GM12891 (cell line): ENCODE results near the gene PLEKHF1. TPM values are rescaled to one million over a fixed set of nuclear protein-coding genes. Genes with fewer than 3 reads are reported as not detected.
A peak's percentile ranks its signal among the peaks of the same experiment; 100 is the strongest.

Experiments
- DNase-seq: peaks from one replicate; pipeline ENCODE4 v3.0.0; 2011; ENCODE audit warnings: low spot score; ENCODE audit not compliant: insufficient read length
- FAIRE-seq: peaks from 2 replicates; lab custom pipeline; 2011; peaks lifted over from hg19 to GRCh38; lab: Jason Lieb, UNC
- PAX5 ChIP-seq: IDR thresholded peaks from 2 replicates; pipeline ENCODE4 v1.6.1; 2011; ENCODE audit warnings: low read length, moderate library complexity, mild to moderate bottlenecking; ENCODE audit not compliant: insufficient read depth, severe bottlenecking
- POLR2A ChIP-seq: IDR thresholded peaks from 2 replicates; pipeline ENCODE4 v1.6.1; 2011; ENCODE audit warnings: low read depth, low read length, control low read depth
- POLR2AphosphoS5 ChIP-seq: IDR thresholded peaks from 2 replicates; pipeline ENCODE4 v1.6.1; 2011; ENCODE audit warnings: low read depth, low read length, control low read depth
- POU2F2 ChIP-seq: IDR thresholded peaks from 2 replicates; pipeline ENCODE4 v1.6.1; 2011; ENCODE audit warnings: low read depth, mild to moderate bottlenecking, control low read depth, low read length, moderate library complexity
- SPI1 ChIP-seq: IDR thresholded peaks from 2 replicates; pipeline ENCODE4 v1.6.1; 2011; ENCODE audit warnings: low read depth, low read length, control low read depth
- TAF1 ChIP-seq: IDR thresholded peaks from 2 replicates; pipeline ENCODE4 v1.6.1; 2011; ENCODE audit warnings: low read depth, low read length, control low read depth
- polyA plus RNA-seq: library from polyadenylated mRNA; unstranded; fragments of >200 nt; gene quantifications from one replicate; pipeline ENCODE4 v1.2.1, GENCODE V29; 2012; ENCODE audit warnings: low read depth, missing spikeins, inconsistent platforms; ENCODE audit not compliant: missing spikeins

The PLEKHF1 gene, protein sequence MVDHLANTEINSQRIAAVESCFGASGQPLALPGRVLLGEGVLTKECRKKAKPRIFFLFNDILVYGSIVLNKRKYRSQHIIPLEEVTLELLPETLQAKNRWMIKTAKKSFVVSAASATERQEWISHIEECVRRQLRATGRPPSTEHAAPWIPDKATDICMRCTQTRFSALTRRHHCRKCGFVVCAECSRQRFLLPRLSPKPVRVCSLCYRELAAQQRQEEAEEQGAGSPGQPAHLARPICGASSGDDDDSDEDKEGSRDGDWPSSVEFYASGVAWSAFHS
- polyA plus RNA-seq = 5.1 TPM

DNA sequence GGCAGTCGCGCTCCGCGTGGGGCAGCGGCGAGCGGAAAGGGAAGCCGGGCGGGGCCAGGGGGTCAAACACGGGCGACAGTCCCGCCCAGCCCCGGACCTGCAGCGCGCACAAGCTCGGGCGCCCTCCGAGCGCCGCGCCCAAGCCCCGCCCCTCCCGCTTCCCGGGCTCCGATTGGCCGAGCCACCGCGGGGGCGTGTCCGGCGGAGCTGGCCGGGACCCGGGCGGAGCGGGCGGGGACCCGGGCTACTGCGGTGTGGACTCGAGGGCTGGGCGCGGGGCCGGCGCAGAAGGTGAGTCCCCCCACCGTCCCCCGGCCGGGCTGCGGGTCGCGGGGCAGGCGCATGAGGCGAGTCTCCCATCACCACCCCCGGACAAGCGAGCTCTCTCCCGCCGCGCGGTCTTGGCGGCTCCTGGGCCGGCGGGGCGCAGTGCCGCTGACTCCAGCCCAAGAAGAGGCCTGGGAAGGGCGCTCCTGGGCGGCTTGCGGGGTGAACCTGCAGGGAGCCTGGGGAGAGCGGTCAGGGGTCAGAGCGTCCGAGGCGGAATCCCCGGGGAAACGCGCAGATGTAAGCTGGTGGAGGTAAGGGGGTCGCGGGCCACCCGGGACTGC lies at the start of gene PLEKHF1:
Gene PLEKHF1 (plus strand): TSS at position 247 of the 611 bp plus-strand sequence. CDS start 8,379 bp downstream, outside the sequence.
- no peak for TF ChIP-seq POLR2AphosphoS5
- no peak for TF ChIP-seq PAX5
- TF ChIP-seq POU2F2 = no peak
- no peak for TF ChIP-seq SPI1
- TF ChIP-seq TAF1 = no peak
- no peak for TF ChIP-seq POLR2A
- peak; percentile 95 for DNase-seq
- FAIRE-seq = peak; percentile 85

DNA sequence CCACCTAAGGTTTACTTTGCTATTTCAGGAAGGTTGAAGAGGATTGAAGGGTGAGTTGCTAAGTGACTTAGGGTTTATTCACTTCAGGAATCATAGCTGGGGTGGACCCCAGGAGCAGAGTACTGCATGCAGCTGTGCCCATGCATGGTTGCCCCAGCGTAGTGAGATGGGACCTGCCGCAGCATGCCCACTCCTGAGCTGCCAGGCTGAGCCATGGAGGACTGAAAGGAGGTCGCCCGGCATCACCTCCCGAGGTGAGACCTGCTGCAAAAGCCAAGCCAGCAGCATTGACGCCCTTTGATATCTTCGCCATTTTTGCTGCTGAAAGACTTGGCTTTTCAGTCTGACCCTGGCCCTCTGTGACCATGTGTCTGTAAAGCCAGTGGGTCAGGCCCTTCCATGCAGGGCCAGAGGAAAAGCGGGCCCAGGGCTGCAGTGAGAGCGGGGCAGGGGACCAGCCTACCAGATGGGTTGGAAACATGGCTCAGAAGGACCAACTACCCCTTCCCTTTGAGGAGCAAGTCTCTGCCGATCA lies 49.3 kb upstream of the PLEKHF1 start:
- no peak for DNase-seq
- TF ChIP-seq TAF1 (no peak), PAX5 (no peak), POLR2AphosphoS5 (no peak; the same call in 1 of the 2 replicates), POLR2A (no peak), POU2F2 (no peak), SPI1 (no peak)
- no peak for FAIRE-seq

DNA sequence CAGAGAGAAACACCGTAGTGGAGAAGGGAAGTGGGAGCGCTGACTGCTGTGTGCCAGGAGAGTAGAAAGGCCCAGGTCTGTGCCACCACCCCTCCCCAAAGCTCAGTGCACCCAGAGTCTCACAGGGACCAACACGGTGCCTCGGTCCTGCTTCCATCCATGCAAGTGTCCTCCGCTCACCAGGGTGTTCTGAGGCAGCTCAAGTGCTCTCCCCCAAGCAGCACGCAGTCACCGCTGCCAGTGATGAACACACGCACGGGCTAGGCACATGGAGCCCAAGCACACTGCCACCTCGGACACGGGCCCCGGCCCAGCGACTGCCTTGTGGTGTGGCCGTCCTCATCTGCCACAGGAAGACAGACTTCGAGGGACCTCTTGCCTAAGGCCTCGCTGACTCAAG lies 48.7 kb upstream of the PLEKHF1 start:
- no peak for TF ChIP-seq POLR2AphosphoS5
- no peak for TF ChIP-seq SPI1
- TF ChIP-seq TAF1 = no peak
- no peak for TF ChIP-seq POU2F2
- no peak for TF ChIP-seq POLR2A
- TF ChIP-seq PAX5 = no peak
- FAIRE-seq (no peak), DNase-seq (no peak)

DNA sequence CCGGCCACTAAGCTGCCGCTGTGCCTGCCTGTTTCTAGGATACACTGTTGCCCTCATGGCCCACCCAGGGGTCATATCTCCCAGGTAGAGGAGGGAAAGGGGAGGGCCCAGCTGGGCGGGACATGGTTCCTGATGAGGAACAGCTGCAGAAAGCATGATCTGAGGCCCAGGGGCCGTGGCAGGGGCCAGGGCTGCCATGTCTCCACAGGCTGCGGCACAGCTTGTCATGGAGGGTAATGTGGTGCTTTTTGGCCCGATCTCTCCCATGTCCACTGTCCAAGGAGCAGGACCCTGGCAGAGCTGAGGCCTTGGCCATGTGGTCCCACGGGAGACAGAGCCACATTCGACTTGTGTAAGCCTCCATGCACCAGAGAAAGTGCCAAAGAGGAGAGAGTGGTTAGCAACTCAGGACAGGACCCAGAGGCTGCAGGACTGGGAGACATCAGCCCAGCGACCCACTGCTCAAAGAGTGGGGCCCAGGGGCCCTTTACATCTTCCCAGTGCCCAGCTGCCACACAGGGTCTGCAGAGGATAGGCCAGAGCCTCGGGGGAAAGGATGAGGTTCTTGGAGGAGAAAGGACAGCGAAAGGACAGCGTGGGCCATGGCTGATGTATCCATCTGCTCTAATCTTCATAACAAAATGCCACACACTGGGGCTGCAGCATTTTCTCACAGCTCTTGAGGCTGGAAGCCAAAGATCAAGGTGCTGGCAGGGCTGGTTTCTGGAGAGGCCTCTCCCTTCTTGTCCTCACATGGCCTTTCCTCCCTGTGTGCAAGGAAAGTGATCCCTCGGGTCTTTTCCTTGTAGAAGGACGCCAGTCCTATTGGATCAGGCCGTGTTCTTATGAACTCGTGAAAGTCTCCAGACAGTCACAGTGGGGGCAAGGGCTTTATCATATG lies 47.6 kb upstream of the PLEKHF1 start:
- no peak for TF ChIP-seq SPI1
- no peak for TF ChIP-seq TAF1
- no peak for TF ChIP-seq POLR2A
- DNase-seq (no peak), FAIRE-seq (no peak)

DNA sequence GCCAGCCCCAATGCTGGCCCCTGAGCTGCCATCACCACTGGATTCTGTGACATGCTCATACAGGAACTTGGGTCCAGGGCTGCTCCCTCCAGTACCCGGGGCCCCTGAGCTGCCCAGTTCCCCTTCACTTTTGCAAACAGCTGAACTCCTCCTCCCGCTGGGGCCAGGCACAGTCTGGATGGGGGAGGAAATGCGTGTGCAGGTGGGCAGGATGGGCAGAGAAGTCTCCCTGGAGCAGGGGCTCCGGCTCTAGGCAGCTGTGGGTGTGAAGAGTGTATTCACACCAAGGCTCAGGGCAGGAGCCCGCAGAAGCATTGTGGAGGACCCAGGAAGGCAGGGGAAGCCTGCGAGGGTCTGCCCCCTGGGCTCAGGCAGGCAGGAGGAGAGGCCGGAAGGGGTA lies 46.8 kb upstream of the PLEKHF1 start:
- TF ChIP-seq POLR2AphosphoS5 (no peak), TAF1 (no peak), POLR2A (no peak), SPI1 (no peak), POU2F2 (no peak), PAX5 (no peak)
- no peak for DNase-seq
- FAIRE-seq = no peak

DNA sequence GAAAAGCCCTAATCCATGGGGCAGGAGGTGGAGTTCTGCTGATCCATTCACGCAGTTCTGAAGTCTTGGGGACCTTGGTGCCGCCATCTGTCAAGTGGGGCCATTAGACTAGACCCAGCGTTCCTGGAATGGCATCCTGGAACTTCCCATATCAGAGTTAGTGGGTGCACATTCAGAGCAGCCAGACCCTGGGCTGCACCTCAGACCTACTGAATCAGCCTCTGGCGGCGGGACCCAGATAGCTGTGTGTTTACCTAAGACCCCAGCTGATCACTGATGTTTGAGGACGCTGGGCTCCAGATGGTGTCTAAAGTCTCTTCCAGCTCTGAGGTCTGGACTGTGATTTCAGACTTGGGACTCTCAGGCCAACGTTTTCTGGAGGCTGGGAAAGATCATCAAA lies 46.4 kb upstream of the PLEKHF1 start:
- DNase-seq (no peak), FAIRE-seq (no peak)
- TF ChIP-seq POLR2AphosphoS5 (no peak), SPI1 (no peak), TAF1 (no peak), POLR2A (no peak), POU2F2 (no peak), PAX5 (no peak)

DNA sequence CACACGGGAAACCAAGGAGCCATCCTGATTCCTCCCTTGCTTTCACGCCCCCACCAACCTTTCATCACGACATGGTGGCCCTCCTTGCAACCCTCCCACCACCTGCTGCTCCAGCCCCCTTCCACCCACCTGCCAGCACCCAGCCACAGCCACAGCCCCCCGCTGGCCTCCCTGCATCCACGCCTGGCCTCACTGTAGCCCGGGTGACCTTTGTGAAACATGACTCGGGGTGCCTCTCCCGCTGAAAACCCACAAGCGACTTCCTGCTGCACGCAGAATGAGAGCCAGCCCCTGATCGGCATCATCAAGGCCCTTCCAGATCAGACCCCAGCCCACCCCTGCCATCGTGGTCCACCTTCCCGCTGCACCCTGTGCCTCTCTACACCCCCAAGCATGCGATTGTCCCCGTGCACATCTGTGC lies 44.3 kb upstream of the PLEKHF1 start:
- DNase-seq (no peak), FAIRE-seq (peak; percentile 48)
- TF ChIP-seq TAF1 = no peak
- no peak for TF ChIP-seq POU2F2
- no peak for TF ChIP-seq POLR2AphosphoS5
- TF ChIP-seq POLR2A = no peak
- TF ChIP-seq PAX5 = no peak
- no peak for TF ChIP-seq SPI1

DNA sequence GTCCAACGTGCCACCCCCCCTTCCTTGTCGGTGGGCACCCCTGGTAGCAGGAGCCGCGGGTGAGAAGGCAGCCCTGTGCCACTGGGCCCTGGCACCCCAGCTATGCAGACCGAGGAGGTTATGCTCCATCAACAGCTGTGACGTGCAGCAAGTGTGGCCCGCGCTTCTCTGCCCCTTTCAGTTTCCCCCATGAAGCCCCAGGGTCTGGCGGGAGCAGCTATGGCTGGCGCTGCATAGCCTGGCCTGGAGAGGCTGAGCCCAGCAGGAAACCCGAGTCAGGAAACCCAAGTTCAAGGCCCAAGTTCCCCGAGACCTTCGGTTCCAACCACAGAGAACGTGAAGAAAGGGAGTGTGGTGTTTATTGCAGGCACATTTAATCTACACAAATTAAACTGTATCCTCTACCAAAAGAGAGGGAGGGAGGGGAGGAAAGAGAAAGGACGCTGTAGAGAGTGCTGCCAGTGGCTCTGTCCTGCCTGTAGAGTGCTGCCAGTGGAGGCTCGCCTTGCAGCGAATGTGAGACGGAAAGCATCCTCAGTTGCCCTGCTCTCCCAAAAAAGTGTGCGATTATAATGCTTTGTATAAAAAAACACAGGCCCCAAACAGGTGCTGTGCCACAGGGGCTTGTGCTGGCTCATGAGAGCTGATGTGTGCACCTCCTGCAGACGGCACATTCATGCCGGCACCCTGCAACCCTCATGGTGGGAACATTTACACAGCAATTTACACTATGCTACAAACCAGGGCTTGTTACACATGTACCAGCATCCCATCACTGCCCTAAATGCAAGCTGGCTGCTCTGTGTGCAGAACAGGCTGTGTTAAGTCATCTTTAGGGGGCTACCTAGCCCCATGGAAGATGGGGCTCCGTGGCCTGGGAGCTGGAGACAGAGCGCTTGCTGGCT lies 42.8 kb upstream of the PLEKHF1 start:
- TF ChIP-seq POU2F2 (no peak), POLR2A (no peak), TAF1 (no peak)
- no peak for DNase-seq
- peak; percentile 81 for FAIRE-seq
